Adrenal gland (tissue), 5 donors: ENCODE data around the gene PTPN20.

Source experiments
- POLR2A ChIP-seq, 2 donors: fragments of 450-650 bp; IDR thresholded peaks; one replicate each; pipeline ENCODE4 v1.6.1; 2017; ENCODE audit warnings: antibody characterized with exemption in 2 of 2, mild to moderate bottlenecking in 2 of 2, moderate library complexity in 1 of 2
- TF ChIP-seq, protein P1 (sequence below), 6 experiments: fragments of 450-650 bp in 4 of 6; fragments of 200-600 bp in 2 of 6; sonication (generic) in 1 of 6; IDR thresholded peaks; 1 replicate in 5 of 6; 2 replicates in 1 of 6; pipeline versions ENCODE4 v1.5.1 to v1.8.0; 2016 to 2021; ENCODE audit warnings: antibody characterized with exemption in 6 of 6, mild to moderate bottlenecking in 2 of 6, moderate library complexity in 1 of 6
- donor health status: DM: no; HTN: no; CAD: no.

- no peak for TF ChIP-seq POLR2A (IDR thresholded peaks at IDR 0.05)
- TF ChIP-seq, protein P1, sequence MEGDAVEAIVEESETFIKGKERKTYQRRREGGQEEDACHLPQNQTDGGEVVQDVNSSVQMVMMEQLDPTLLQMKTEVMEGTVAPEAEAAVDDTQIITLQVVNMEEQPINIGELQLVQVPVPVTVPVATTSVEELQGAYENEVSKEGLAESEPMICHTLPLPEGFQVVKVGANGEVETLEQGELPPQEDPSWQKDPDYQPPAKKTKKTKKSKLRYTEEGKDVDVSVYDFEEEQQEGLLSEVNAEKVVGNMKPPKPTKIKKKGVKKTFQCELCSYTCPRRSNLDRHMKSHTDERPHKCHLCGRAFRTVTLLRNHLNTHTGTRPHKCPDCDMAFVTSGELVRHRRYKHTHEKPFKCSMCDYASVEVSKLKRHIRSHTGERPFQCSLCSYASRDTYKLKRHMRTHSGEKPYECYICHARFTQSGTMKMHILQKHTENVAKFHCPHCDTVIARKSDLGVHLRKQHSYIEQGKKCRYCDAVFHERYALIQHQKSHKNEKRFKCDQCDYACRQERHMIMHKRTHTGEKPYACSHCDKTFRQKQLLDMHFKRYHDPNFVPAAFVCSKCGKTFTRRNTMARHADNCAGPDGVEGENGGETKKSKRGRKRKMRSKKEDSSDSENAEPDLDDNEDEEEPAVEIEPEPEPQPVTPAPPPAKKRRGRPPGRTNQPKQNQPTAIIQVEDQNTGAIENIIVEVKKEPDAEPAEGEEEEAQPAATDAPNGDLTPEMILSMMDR (IDR thresholded peaks at IDR 0.05), result no peak
Measured at GRCh38 chr10:47025253-47025539, 114.0 kb downstream of the PTPN20 start.
